ENCODE measurements around the gene PCDHGB6.
"Not testable (repeated sequence)": the region's sequence is repeated elsewhere in the genome, so short reads cannot be mapped to it uniquely, and the experiment has no call there.

PCDHGB6 gene
- total RNA-seq, result 0 to 0.44 (median 0.39) reads per million in 3 donors

DNA sequence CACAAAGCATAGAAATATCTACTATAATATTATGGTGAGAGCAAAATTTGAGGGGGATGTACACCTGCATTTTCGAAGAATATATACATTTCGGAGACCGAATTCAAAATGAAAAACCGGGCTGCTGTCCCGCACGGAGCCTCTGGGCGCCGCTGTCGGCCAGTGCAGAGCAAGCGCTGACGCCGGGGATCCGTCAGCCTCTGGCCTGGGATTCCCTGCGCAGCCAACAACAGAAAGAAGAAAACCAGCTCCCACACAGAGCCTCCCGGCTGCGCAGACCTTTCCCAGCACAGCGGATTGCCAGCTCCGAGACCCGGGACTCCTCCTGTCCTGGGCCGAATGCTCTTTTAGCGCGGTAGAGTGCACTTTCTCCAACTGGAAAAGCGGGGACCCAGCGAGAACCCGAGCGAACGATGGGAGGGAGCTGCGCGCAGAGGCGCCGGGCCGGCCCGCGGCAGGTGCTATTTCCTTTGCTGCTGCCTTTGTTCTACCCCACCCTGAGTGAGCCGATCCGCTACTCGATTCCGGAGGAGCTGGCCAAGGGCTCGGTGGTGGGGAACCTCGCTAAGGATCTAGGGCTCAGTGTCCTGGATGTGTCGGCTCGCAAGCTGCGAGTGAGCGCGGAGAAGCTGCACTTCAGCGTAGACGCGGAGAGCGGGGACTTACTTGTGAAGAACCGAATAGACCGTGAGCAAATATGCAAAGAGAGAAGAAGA, at the start of gene PCDHGB6:
Gene PCDHGB6, plus strand, starts transcription at position 232 of the 716 bp plus-strand sequence. Its CDS starts 182 bp downstream, at position 414.
- not testable (repeated sequence) for H3K9me3 ChIP-seq (ENCODE audit: control insufficient read depth, low read length); H3K4me3 ChIP-seq (ENCODE audit: insufficient read depth, low read depth, low read length, poor library complexity, severe bottlenecking); H3K4me1 ChIP-seq (ENCODE audit: control insufficient read depth, insufficient read depth, low read length, poor library complexity, severe bottlenecking); DNase-seq; H3K36me3 ChIP-seq (ENCODE audit: control insufficient read depth, insufficient read depth, low read length); H3K27ac ChIP-seq (ENCODE audit: insufficient read depth, low read length, poor library complexity, severe bottlenecking)
- H3K27me3 ChIP-seq (replicated peaks; ENCODE audit: control insufficient read depth, insufficient read depth, low read length, poor library complexity, severe bottlenecking), result peaks cover 39% of the 10 kb centered on the region

DNA sequence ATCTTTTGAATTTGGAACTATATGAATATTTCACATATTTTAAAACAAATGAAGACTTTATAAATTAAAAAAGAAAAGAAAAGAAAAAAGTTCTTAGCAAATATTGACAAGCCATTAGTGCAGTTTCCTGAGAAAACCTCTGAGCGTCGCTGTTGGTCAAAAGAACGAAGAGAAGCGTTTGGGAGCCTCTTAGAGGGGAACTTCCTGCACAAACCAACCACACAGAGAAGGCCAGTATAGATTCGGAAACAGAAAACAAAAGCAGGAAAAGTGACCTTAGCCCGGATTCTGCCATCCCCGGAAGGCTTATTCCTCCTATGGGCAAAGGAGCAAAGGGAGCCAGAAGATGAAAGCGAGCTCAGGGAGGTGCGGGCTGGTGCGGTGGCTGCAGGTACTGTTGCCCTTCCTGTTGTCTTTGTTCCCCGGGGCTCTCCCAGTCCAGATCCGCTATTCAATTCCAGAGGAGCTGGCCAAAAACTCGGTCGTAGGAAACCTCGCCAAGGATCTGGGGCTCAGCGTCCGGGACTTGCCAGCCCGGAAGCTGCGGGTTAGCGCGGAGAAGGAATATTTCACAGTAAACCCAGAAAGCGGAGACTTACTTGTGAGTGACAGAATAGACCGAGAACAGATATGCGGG, 47.9 kb upstream of the PCDHGB6 start, which contains the start of gene PCDHGB2:
Gene PCDHGB2, plus strand, starts transcription at position 205 of the 637 bp plus-strand sequence. Its CDS starts 142 bp downstream, at position 347.
- DNase-seq, result no peak
- H3K4me3 ChIP-seq (ENCODE audit: insufficient read depth, low read depth, low read length, poor library complexity, severe bottlenecking), result peak within 1 kb of the TSS; percentile 26
- peaks cover 4% of the 10 kb centered on the region for H3K27me3 ChIP-seq (replicated peaks; ENCODE audit: control insufficient read depth, insufficient read depth, low read length, poor library complexity, severe bottlenecking)

GRCh38 chr5:141360685-141361084, 47.1 kb upstream of the PCDHGB6 start:
- no peak overlapping the region for H3K4me3 ChIP-seq (ENCODE audit: insufficient read depth, low read depth, low read length, poor library complexity, severe bottlenecking)

More for the DNA sequence above, 47.9 kb upstream of the PCDHGB6 start, which contains the start of gene PCDHGB2:
- Histone ChIP-seq H3K27ac (ENCODE audit: insufficient read depth, low read length, poor library complexity, severe bottlenecking) (no peak within 1 kb of the TSS), H3K9me3 (ENCODE audit: control insufficient read depth, low read length) (no peaks in the 10 kb centered on the region), H3K4me1 (ENCODE audit: control insufficient read depth, insufficient read depth, low read length, poor library complexity, severe bottlenecking) (no peaks in the 10 kb centered on the region), H3K36me3 (ENCODE audit: control insufficient read depth, insufficient read depth, low read length) (no peaks in the 10 kb centered on the region)

GRCh38 chr5:141362719-141363118, 45.1 kb upstream of the PCDHGB6 start:
- DNase-seq, result no peak
- H3K27me3 ChIP-seq (replicated peaks; ENCODE audit: control insufficient read depth, insufficient read depth, low read length, poor library complexity, severe bottlenecking), result peaks cover 19% of the 10 kb centered on the region
- no peaks in the 10 kb centered on the region for H3K4me1 ChIP-seq (ENCODE audit: control insufficient read depth, insufficient read depth, low read length, poor library complexity, severe bottlenecking)
- H3K9me3 ChIP-seq (ENCODE audit: control insufficient read depth, low read length), result no peaks in the 10 kb centered on the region
- no peak overlapping the region for H3K27ac ChIP-seq (ENCODE audit: insufficient read depth, low read length, poor library complexity, severe bottlenecking)
- H3K36me3 ChIP-seq (ENCODE audit: control insufficient read depth, insufficient read depth, low read length), result no peaks in the 10 kb centered on the region
- no peak overlapping the region for H3K4me3 ChIP-seq (ENCODE audit: insufficient read depth, low read depth, low read length, poor library complexity, severe bottlenecking)

More at GRCh38 chr5:141360685-141361084, 47.1 kb upstream of the PCDHGB6 start:
- Histone ChIP-seq H3K27ac (ENCODE audit: insufficient read depth, low read length, poor library complexity, severe bottlenecking) (no peak overlapping the region), H3K36me3 (ENCODE audit: control insufficient read depth, insufficient read depth, low read length) (no peaks in the 10 kb centered on the region), H3K27me3 (replicated peaks; ENCODE audit: control insufficient read depth, insufficient read depth, low read length, poor library complexity, severe bottlenecking) (peaks cover 10% of the 10 kb centered on the region), H3K4me1 (ENCODE audit: control insufficient read depth, insufficient read depth, low read length, poor library complexity, severe bottlenecking) (no peaks in the 10 kb centered on the region), H3K9me3 (ENCODE audit: control insufficient read depth, low read length) (no peaks in the 10 kb centered on the region)
- DNase-seq, result no peak

DNA sequence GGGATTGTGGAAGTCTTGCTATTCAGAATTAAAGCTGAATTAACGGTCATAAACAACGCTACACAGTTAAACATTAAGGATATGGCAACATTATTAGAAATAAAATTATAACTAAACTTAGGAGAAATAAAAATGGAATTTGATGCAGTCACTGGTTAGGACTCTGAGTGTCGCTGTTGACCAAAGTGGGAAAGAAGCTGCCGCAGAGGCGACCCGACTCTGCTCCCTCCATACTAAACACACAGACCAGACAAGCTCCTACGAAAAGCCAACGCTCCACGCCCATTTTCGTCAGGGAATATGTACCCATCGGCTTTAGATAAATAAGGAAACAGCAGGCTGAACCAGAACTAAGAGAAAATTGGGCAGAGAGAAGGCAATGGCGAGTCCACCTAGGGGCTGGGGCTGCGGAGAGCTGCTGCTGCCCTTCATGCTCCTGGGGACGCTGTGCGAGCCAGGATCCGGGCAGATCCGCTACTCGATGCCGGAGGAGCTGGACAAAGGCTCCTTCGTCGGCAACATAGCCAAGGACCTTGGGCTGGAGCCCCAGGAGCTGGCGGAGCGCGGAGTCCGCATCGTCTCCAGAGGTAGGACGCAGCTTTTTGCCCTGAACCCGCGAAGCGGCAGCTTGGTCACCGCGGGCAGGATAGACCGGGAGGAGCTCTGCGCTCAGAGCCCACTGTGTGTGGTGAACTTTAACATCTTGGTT, 43.7 kb upstream of the PCDHGB6 start, which contains the start of gene PCDHGA5:
Gene PCDHGA5, plus strand, starts transcription at position 211 of the 709 bp plus-strand sequence. Its CDS starts 169 bp downstream, at position 380.
- Histone ChIP-seq H3K9me3 (ENCODE audit: control insufficient read depth, low read length) (no peaks in the 10 kb centered on the region), H3K27ac (ENCODE audit: insufficient read depth, low read length, poor library complexity, severe bottlenecking) (no peak within 1 kb of the TSS), H3K36me3 (ENCODE audit: control insufficient read depth, insufficient read depth, low read length) (no peaks in the 10 kb centered on the region), H3K27me3 (replicated peaks; ENCODE audit: control insufficient read depth, insufficient read depth, low read length, poor library complexity, severe bottlenecking) (peaks cover 19% of the 10 kb centered on the region), H3K4me1 (ENCODE audit: control insufficient read depth, insufficient read depth, low read length, poor library complexity, severe bottlenecking) (no peaks in the 10 kb centered on the region), H3K4me3 (ENCODE audit: insufficient read depth, low read depth, low read length, poor library complexity, severe bottlenecking) (no peak within 1 kb of the TSS)
- no peak for DNase-seq

DNA sequence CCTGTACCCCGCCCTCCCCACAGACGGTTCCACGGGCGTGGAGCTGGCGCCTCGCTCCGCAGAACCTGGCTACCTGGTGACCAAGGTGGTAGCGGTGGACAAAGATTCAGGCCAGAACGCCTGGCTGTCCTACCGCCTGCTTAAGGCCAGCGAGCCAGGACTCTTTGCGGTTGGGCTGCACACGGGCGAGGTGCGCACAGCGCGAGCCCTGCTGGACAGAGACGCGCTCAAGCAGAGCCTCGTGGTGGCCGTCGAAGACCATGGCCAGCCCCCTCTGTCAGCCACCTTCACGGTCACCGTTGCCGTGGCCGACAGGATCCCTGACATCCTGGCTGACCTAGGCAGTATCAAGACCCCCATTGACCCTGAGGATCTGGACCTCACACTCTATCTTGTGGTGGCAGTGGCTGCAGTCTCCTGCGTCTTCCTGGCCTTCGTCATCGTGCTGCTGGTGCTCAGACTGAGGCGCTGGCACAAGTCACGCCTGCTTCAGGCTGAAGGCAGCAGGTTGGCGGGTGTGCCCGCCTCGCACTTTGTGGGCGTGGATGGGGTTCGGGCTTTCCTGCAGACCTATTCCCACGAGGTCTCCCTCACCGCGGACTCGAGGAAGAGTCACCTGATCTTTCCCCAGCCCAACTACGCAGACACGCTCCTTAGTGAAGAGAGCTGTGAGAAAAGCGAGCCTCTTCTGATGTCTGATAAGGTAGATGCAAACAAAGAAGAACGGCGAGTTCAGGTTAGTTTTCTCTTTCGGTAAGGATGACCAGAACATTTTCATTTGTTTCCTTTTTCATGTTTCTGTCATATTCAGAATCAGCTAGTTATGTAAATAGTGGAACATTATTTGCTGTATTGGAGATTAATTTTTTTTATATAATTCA, 41.6 kb upstream of the PCDHGB6 start:
- no peaks in the 10 kb centered on the region for H3K9me3 ChIP-seq (ENCODE audit: control insufficient read depth, low read length)
- no peaks in the 10 kb centered on the region for H3K4me1 ChIP-seq (ENCODE audit: control insufficient read depth, insufficient read depth, low read length, poor library complexity, severe bottlenecking)
- H3K36me3 ChIP-seq (ENCODE audit: control insufficient read depth, insufficient read depth, low read length), result no peaks in the 10 kb centered on the region
- H3K4me3 ChIP-seq (ENCODE audit: insufficient read depth, low read depth, low read length, poor library complexity, severe bottlenecking), result no peak overlapping the region
- H3K27ac ChIP-seq (ENCODE audit: insufficient read depth, low read length, poor library complexity, severe bottlenecking), result no peak overlapping the region
- DNase-seq, result no peak
- H3K27me3 ChIP-seq (replicated peaks; ENCODE audit: control insufficient read depth, insufficient read depth, low read length, poor library complexity, severe bottlenecking), result peaks cover 23% of the 10 kb centered on the region

GRCh38 chr5:141369994-141370848, 37.6 kb upstream of the PCDHGB6 start, which contains the start of gene PCDHGB3:
TSS of gene PCDHGB3 (plus strand) at chr5:141370242. CDS start at chr5:141370395, 153 bp downstream.
- Histone ChIP-seq H3K27me3 (replicated peaks; ENCODE audit: control insufficient read depth, insufficient read depth, low read length, poor library complexity, severe bottlenecking) (peaks cover 20% of the 10 kb centered on the region), H3K4me3 (ENCODE audit: insufficient read depth, low read depth, low read length, poor library complexity, severe bottlenecking) (peak within 1 kb of the TSS; percentile 31), H3K27ac (ENCODE audit: insufficient read depth, low read length, poor library complexity, severe bottlenecking) (no peak within 1 kb of the TSS), H3K4me1 (ENCODE audit: control insufficient read depth, insufficient read depth, low read length, poor library complexity, severe bottlenecking) (no peaks in the 10 kb centered on the region), H3K9me3 (ENCODE audit: control insufficient read depth, low read length) (peaks cover 5% of the 10 kb centered on the region), H3K36me3 (ENCODE audit: control insufficient read depth, insufficient read depth, low read length) (no peaks in the 10 kb centered on the region)
- DNase-seq, result peak in 1 of 3 donors; percentile 21

- Histone ChIP-seq H3K36me3 (ENCODE audit: control insufficient read depth, insufficient read depth, low read length) (no peaks in the 10 kb centered on the region), H3K27me3 (replicated peaks; ENCODE audit: control insufficient read depth, insufficient read depth, low read length, poor library complexity, severe bottlenecking) (peaks cover 7% of the 10 kb centered on the region), H3K9me3 (ENCODE audit: control insufficient read depth, low read length) (peaks cover 5% of the 10 kb centered on the region), H3K27ac (ENCODE audit: insufficient read depth, low read length, poor library complexity, severe bottlenecking) (no peak overlapping the region), H3K4me3 (ENCODE audit: insufficient read depth, low read depth, low read length, poor library complexity, severe bottlenecking) (no peak overlapping the region), H3K4me1 (ENCODE audit: control insufficient read depth, insufficient read depth, low read length, poor library complexity, severe bottlenecking) (no peaks in the 10 kb centered on the region)
- no peak for DNase-seq
Measured at GRCh38 chr5:141371572-141372475, 36.0 kb upstream of the PCDHGB6 start.

Measured in effector memory CD4-positive, alpha-beta T cell (primary cell).